ENCODE results near the gene SERPINI1. TPM values are rescaled to one million over a fixed set of nuclear protein-coding genes. Genes with fewer than 3 reads are reported as not detected.
A peak's percentile ranks its signal among the peaks of the same experiment; 100 is the strongest.

SERPINI1 gene
- total RNA-seq, 4 donors from 2014 or later, result 3.1 to 4.0 (median 3.5) TPM

- no peak overlapping the region for H3K27ac ChIP-seq
- no peak for DNase-seq
- H3K4me1 ChIP-seq, result peaks cover 0 to 8% of the 10 kb centered on the region in 2 donors
- no peaks in the 10 kb centered on the region for H3K27me3 ChIP-seq
- WGBS, 2 donors, result 96 to 97% methylated on average over 4 of the region's 4 CpGs
- no peaks in the 10 kb centered on the region for H3K36me3 ChIP-seq
- TF ChIP-seq POLR2A (IDR thresholded peaks at IDR 0.05), result no peak
- TF ChIP-seq CTCF (IDR thresholded peaks at IDR 0.05), result no peak
- no peaks in the 10 kb centered on the region for H3K9me3 ChIP-seq
- H3K4me3 ChIP-seq (replicated peaks in 1 of 3), result no peak overlapping the region
- intact Hi-C loops (cut with DNase I), result no loop called here
Measured at GRCh38 chr3:167739190-167739810, 3.8 kb downstream of the SERPINI1 start.

- TF ChIP-seq POLR2A (IDR thresholded peaks at IDR 0.05), result no peak
- peak in 1 of 6 experiments; percentile 27 for TF ChIP-seq CTCF (IDR thresholded peaks at IDR 0.05)
- peak in 1 of 2 donors; percentile 10 for DNase-seq
- 65% methylated on average over 2 of the region's 2 CpGs for WGBS, 2 donors
- Histone ChIP-seq H3K27ac (no peak overlapping the region), H3K27me3 (no peaks in the 10 kb centered on the region), H3K4me1 (peaks cover 0 to 7% of the 10 kb centered on the region in 2 donors), H3K4me3 (replicated peaks in 1 of 3) (no peak overlapping the region), H3K9me3 (no peaks in the 10 kb centered on the region), H3K36me3 (no peaks in the 10 kb centered on the region)
- intact Hi-C loops (cut with DNase I), result no loop called here
Measured at GRCh38 chr3:167740961-167741587, 5.6 kb downstream of the SERPINI1 start.

GRCh38 chr3:167742338-167742737, 6.8 kb downstream of the SERPINI1 start:
- Histone ChIP-seq H3K27me3 (no peaks in the 10 kb centered on the region), H3K27ac (no peak overlapping the region), H3K36me3 (no peaks in the 10 kb centered on the region), H3K4me3 (replicated peaks in 1 of 3) (no peak overlapping the region), H3K4me1 (no peaks in the 10 kb centered on the region), H3K9me3 (no peaks in the 10 kb centered on the region)
- no peak for DNase-seq
- WGBS, 2 donors, result 90 to 94% methylated on average over 2 of the region's 2 CpGs
- no peak for TF ChIP-seq POLR2A (IDR thresholded peaks at IDR 0.05)
- no peak for TF ChIP-seq CTCF (IDR thresholded peaks at IDR 0.05)
- intact Hi-C loops (cut with DNase I), result no loop called here

- no peaks in the 10 kb centered on the region for H3K36me3 ChIP-seq
- no peak for DNase-seq
- H3K27me3 ChIP-seq, result no peaks in the 10 kb centered on the region
- TF ChIP-seq CTCF (IDR thresholded peaks at IDR 0.05) (no peak), POLR2A (IDR thresholded peaks at IDR 0.05) (no peak)
- 91 to 95% methylated on average over 2 of the region's 2 CpGs for WGBS, 2 donors
- intact Hi-C loops (cut with DNase I), result no loop called here
- no peak overlapping the region for H3K4me3 ChIP-seq (replicated peaks in 1 of 3)
- no peaks in the 10 kb centered on the region for H3K4me1 ChIP-seq
- H3K9me3 ChIP-seq, result no peaks in the 10 kb centered on the region
- no peak overlapping the region for H3K27ac ChIP-seq
Measured at GRCh38 chr3:167743799-167744198, 8.3 kb downstream of the SERPINI1 start.

- Histone ChIP-seq H3K27ac (no peak overlapping the region), H3K4me1 (no peaks in the 10 kb centered on the region), H3K4me3 (replicated peaks in 1 of 3) (no peak overlapping the region), H3K9me3 (no peaks in the 10 kb centered on the region), H3K27me3 (no peaks in the 10 kb centered on the region), H3K36me3 (no peaks in the 10 kb centered on the region)
- DNase-seq, result no peak
- no peak for TF ChIP-seq CTCF (IDR thresholded peaks at IDR 0.05)
- no peak for TF ChIP-seq POLR2A (IDR thresholded peaks at IDR 0.05)
- intact Hi-C loops (cut with DNase I), result no loop called here
Measured at GRCh38 chr3:167749209-167749608, 13.7 kb downstream of the SERPINI1 start.
